ENCODE results near the gene HOXA11.

The HOXA11 gene

DNA sequence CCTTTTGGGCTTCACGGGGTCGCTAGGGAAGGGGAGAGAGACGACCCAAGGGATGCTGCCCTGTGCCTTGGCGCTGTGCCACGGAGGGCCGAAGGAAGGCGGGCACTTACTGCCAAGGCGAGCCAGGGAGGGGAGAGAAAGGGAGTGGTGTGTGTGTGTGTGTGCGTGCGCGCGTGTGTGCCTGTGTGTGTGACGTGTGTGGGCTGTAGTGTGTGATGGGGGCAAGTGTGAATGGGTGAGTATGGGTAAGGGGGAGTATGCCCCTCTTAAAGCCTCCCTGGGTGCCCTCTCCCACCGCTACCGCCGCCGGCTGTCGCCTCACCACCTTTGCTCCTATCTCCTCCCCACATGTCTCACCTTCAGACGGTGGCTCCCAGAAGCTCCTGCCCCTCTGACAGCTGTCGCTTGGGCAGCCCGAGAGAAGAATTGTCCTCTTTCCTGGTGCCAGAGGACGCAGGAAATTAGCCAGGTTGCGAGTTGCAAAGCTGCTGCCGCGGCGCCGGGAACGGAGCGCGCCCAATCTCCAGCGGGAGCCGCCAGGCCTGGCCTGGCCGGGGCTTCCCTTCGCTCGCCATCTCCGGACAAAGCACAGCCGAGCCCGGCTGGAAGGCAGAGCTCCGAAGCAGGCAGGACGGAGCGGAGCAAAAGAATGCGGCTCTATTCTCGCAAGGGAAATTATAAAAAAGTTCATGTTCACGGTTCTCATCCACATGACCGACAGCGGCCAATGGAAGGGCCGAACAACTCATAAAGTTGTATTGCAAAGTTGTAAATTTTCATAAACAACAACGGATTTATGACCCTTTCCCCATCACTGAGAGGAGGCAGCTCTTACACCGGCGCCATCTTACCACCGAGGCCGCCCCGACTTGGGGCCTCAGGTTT, 32.9 kb downstream of the HOXA11 start, which contains the start of gene HOXA3:
HOXA3 (minus strand) TSS at position 653 of the 885 bp plus-strand sequence. CDS start 41,943 bp downstream, outside the sequence.
- ATAC-seq (ENCODE audit: low read depth): no peak
- Mint-ChIP-seq H3K27ac (peak within 1 kb of the TSS; percentile 77), H3K9me3 (peaks cover 1% of the 10 kb centered on the region), H3K4me1 (peaks cover 28% of the 10 kb centered on the region), H3K27me3 (peaks cover 30% of the 10 kb centered on the region), H3K4me3 (peak within 1 kb of the TSS; percentile 77), H3K36me3 (no peaks in the 10 kb centered on the region)
- no peak for DNase-seq (ENCODE audit: low spot score in 2 of 2)

DNA sequence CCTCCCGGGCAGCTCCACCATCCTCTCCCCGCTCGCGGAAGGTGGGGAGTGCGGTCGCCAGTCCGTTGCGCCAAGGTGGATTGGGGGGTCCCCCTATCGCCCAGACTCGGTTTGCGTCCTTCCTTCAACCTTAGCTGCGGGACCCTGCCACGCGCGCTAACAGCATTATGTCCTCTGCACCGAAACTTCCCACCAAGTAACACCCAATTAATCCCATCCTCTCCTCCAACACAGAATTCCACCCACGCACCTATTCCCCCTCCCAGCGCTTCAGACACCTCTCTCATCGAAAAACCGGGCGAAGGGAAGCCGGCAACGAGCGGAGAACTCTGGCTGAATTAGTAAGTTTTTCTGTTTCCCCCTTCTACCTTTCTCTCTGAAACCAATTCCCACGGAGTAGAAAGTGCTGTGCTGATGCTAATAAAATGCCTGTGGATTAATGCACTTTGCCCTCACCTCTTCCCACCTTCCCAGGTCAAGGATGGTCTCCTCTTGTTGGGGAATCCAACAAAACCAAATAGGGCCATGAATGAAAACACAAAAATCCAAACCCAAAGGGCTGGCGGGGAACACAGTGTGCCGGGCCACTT, 33.6 kb downstream of the HOXA11 start:
- Mint-ChIP-seq H3K36me3 (no peaks in the 10 kb centered on the region), H3K27me3 (peaks cover 33% of the 10 kb centered on the region), H3K4me3 (peak overlapping the region; percentile 77), H3K9me3 (peaks cover 1% of the 10 kb centered on the region), H3K4me1 (peaks cover 31% of the 10 kb centered on the region), H3K27ac (peak overlapping the region; percentile 77)
- no peak for ATAC-seq (ENCODE audit: low read depth)
- no peak for DNase-seq (ENCODE audit: low spot score in 2 of 2)

DNA sequence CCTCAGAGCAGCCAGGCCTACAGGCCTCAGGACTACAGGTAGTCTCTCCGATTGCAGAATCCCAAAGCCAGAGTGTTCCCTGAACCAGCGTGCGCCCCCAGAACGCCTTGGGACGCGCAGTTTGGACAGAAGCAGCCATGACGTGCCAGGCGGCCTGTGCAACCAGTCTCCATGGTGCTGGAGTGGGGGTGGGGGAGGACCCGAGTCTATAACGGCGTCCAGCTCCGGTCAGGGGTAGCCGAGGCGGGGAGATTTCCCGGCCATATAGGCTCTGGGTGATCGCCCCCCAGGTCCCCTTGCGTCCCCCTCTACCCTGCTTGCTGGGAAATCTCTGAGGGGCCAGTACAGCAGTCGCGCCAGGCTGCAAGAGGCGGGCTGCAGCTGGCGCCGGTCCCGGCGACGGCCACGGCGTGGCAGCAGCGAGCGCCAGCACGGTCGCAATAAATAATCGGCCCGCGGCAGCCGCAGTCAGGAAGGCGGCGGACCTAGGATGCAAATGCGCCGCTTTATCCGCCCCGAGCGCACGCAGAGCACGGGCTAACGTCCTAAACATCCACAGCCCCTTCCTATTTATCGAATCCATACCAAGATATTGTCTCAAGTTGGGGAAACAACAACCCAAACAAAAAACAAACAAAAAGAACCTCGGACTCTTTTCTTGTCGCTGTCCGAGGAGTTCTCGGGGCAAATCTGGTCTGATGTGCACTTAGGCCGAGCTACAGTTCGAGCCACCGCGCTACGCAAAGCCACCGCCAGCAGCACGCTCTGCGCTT, 34.3 kb downstream of the HOXA11 start:
- peak; percentile 66 to 74 for DNase-seq (ENCODE audit: low spot score in 2 of 2)
- peaks cover 1% of the 10 kb centered on the region for H3K9me3 Mint-ChIP-seq
- H3K4me3 Mint-ChIP-seq: peak overlapping the region; percentile 77
- H3K27me3 Mint-ChIP-seq: peaks cover 36% of the 10 kb centered on the region
- ATAC-seq (ENCODE audit: low read depth): peak; percentile 83
- H3K27ac Mint-ChIP-seq: peak overlapping the region; percentile 77
- H3K36me3 Mint-ChIP-seq: no peaks in the 10 kb centered on the region
- peaks cover 31% of the 10 kb centered on the region for H3K4me1 Mint-ChIP-seq

DNA sequence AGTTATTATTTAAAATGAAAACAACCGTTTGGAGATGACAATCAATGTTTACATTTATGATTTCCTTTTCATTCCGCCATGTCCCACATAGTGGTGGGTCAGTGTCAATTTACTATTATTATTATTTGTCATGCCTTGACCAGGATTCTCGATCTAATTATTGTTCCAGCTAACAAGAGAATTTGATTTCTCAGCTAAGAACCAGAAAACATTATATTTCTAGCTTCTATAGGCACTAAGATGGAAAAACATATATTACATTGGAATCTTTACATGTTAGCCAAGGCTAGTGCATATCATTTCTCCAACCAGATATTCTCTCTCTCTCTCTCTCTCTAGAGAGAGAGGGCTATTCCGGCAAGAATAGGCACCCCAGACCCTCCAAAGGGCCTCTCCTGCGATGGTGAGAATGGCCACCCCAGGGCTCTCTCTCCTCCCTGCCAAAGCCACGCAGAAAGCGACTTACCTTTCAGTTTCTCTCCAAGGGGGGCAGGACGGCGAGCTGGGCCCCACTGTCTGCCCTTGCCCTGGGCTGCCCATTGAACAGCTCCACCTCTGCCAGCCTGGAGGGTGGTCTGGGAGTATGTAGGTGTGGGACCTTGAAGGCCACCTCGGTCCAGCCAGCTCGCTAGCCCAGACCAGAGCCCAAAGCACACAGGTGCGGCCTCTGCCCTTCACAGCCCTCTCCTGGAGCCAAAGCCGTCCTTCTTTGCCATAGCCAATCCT, 35.0 kb downstream of the HOXA11 start:
- ATAC-seq (ENCODE audit: low read depth): no peak
- H3K4me1 Mint-ChIP-seq: peaks cover 29% of the 10 kb centered on the region

DNA sequence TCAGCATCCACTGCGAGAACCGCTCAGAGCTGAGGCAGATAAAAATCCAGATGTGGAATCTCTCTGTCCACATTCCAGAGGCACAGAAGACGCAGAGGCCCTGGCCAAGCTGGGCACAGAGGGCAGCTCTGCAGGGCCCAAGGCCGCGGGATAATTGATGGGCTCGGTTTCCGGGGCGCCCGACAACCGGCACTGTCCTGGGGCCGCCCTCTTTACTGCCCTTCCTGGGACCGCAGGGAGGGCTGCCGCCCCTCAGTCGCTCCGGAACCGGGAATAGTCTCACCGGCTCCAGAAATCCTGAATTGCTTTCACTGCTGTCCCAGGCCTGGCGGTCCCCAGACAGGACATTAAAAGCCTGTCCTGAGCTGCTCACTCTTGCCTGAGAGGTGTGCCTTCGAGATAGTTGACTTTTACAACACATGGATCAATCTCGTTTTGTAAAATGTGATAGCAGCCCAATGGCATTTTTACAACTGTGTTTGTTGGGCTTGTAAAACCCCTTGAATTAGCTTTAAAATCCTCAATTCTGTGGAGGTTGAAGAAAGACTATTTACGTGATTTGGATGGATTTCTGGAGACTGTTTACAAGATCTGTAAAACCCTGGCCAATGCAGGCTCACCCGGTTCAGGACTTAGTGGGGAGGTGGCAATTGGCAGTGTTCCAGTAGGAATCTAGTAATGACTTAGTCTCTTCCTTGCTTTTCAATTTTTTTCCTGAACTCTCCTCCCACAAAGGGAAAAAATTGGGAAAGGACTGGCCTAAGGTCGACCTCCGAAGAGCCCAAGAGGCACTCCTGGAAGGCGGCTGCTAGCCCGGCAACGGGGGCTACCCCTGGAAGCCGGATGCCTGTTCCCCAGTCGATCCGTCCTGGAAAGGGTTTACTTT, 36.0 kb downstream of the HOXA11 start:
- Mint-ChIP-seq H3K9me3 (no peaks in the 10 kb centered on the region), H3K4me3 (no peak overlapping the region), H3K4me1 (peaks cover 27% of the 10 kb centered on the region), H3K27me3 (peaks cover 27% of the 10 kb centered on the region), H3K36me3 (no peaks in the 10 kb centered on the region), H3K27ac (no peak overlapping the region)
- ATAC-seq (ENCODE audit: low read depth) (no peak), DNase-seq (ENCODE audit: low spot score in 2 of 2) (no peak)

More for the DNA sequence above, 35.0 kb downstream of the HOXA11 start:
- DNase-seq (ENCODE audit: low spot score in 2 of 2): no peak
- H3K4me3 Mint-ChIP-seq: peak overlapping the region; percentile 77
- H3K9me3 Mint-ChIP-seq: no peaks in the 10 kb centered on the region
- peaks cover 34% of the 10 kb centered on the region for H3K27me3 Mint-ChIP-seq
- H3K36me3 Mint-ChIP-seq: no peaks in the 10 kb centered on the region
- no peak overlapping the region for H3K27ac Mint-ChIP-seq

DNA sequence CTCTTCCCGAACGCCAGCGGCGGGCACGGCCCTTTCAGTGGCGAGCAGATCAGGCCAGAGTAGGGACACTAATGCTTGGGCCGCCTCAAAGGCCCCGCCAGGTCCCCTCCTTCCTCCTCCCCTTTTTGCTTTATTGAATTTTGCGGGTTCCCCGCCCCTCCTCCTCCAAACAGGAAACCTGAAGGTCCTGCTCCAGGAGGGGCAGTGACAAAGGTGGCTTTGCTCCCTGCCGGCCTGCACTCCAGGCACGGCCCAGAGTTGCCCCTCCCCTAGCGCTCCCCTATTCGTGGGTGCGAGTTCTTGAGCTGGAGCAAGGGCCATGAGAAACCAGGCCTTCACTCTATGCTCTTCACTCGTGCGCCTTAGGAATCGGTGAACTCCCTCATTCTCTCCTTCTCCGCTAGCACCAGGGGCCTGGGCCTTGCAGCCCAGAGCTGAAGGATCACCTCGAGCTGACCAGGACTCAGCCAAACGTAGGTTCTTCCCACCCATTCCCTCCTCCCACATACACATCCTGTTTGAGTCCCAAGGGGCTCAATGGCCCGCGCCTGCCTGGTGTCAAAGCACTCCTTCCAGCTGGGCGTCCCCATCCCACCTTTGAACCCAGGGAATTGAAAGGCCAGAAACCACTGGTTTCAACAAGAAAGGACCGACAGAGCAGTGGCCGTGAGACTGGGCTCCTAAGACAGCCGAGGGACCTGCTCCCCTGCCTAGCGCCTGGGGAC, 36.8 kb downstream of the HOXA11 start:
- Mint-ChIP-seq H3K4me3 (peak overlapping the region; percentile 66), H3K9me3 (no peaks in the 10 kb centered on the region), H3K27me3 (peaks cover 19% of the 10 kb centered on the region), H3K4me1 (peaks cover 27% of the 10 kb centered on the region), H3K27ac (no peak overlapping the region), H3K36me3 (no peaks in the 10 kb centered on the region)
- DNase-seq (ENCODE audit: low spot score in 2 of 2) (peak in 1 of 2 donors; percentile 39), ATAC-seq (ENCODE audit: low read depth) (no peak)

DNA sequence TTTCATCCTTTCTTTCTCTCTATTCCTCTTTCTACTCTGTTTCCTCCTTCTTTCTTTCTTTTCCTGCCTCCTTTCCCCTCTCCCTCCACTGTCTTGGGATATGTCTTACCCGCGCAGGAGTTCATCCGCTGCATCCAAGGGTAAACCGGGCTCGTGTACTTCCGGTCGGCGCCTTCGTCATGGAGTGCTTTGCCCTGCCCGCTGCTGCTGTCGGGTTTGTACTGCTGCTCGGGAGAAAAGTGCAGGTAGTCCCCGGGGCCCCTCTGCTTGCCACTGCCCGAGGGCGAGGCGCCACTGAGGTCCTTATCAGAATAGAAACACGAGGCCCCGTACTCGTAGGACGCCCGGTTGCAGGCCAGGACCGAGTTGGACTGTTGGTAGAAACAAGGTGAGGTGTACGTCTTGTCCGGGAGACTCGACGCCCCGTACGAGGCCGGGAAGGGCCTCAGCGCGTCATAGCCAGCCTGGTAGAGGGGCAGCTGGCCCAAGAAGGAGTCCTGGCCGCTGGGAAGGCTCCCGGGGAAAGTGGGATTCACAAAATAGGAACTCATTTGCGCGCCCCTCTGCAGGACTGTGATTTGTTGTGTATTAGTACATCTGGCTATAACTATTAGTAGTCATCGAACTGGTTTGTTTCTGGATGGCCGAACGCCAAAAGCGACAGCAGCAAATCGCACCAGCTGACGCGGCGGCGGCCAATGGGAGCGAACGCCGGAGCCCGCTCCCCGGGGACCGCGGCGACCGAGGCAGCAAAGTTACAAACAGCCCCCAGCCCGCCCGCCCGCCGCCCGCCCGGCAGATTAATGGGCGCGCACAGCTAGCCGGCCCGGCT, 37.6 kb downstream of the HOXA11 start, which contains the start of gene HOXA6:
HOXA6 (minus strand) TSS at position 576 of the 832 bp plus-strand sequence; CDS start at position 551, 25 bp downstream.
- H3K9me3 Mint-ChIP-seq: no peaks in the 10 kb centered on the region
- no peak within 1 kb of the TSS for H3K27ac Mint-ChIP-seq
- peaks cover 21% of the 10 kb centered on the region for H3K27me3 Mint-ChIP-seq
- DNase-seq (ENCODE audit: low spot score in 2 of 2): peak in 1 of 2 donors; percentile 29
- H3K4me1 Mint-ChIP-seq: peaks cover 29% of the 10 kb centered on the region
- no peaks in the 10 kb centered on the region for H3K36me3 Mint-ChIP-seq
- H3K4me3 Mint-ChIP-seq: peak within 1 kb of the TSS; percentile 66
- ATAC-seq (ENCODE audit: low read depth): no peak

DNA sequence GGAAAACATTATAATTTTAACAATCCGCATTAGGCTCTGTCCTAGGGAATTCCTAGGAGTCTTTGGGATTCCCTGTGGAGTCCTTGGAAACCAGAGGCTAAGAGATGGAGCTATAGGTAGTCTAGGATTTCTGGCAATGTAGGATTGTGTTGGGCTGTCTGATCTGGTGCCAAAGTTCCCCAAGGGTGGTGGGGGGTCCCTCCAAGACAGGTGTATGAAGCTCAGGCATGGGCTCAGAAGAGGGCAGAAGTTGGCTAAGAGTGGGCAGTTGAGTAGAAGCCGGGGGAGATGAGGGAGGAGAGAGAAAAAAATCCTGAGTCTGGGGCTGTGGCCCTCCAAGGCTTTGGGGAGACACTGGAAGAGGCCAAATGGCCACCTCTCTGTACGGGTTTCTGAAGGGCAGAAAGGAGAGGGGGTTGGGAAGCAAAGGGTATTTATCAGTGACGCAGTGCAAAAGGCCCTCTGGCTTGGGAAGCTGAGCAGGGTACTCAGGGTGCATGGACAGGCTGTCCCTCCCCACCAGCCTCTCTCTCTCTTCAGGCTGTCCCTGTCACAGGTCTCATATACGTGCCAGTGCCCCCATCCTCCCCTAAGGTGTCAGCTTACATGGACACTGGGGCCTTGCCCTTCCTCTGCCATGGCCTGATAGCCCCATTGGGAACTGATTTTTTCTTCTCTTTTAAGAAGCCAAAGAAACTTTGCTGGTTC, 38.4 kb downstream of the HOXA11 start:
- DNase-seq (ENCODE audit: low spot score in 2 of 2) (no peak), ATAC-seq (ENCODE audit: low read depth) (no peak)
- Mint-ChIP-seq H3K27ac (no peak overlapping the region), H3K36me3 (no peaks in the 10 kb centered on the region), H3K27me3 (peaks cover 17% of the 10 kb centered on the region), H3K9me3 (no peaks in the 10 kb centered on the region), H3K4me1 (peaks cover 26% of the 10 kb centered on the region), H3K4me3 (no peak overlapping the region)

DNA sequence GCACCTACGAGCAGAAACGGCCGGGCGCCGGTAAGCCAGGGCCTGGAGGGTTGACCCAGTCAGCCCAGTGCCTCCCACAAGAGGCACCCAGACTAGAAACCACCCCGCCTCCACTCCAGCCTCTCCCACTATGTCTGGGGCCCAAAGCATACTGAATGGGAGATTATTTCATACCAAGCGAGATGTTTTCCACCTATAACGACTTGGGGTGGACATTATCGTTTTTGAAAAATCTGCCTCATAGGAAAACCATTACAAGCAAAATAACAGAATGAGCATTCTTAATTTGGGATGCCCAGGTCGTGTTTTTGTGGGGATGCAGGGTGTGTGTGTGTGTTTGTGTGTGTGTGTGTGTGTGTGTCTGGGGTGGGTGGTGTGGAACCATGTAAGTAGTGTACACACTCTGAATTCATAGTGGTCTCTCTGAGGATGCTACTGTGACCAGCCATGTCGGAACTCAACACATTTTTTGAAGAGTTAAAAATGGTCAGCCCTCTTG, 39.1 kb downstream of the HOXA11 start:
- no peak overlapping the region for H3K4me3 Mint-ChIP-seq
- ATAC-seq (ENCODE audit: low read depth) (no peak), DNase-seq (ENCODE audit: low spot score in 2 of 2) (no peak)
- H3K36me3 Mint-ChIP-seq: no peaks in the 10 kb centered on the region
- peaks cover 19% of the 10 kb centered on the region for H3K4me1 Mint-ChIP-seq
- peaks cover 16% of the 10 kb centered on the region for H3K27me3 Mint-ChIP-seq
- no peaks in the 10 kb centered on the region for H3K9me3 Mint-ChIP-seq
- no peak overlapping the region for H3K27ac Mint-ChIP-seq

DNA sequence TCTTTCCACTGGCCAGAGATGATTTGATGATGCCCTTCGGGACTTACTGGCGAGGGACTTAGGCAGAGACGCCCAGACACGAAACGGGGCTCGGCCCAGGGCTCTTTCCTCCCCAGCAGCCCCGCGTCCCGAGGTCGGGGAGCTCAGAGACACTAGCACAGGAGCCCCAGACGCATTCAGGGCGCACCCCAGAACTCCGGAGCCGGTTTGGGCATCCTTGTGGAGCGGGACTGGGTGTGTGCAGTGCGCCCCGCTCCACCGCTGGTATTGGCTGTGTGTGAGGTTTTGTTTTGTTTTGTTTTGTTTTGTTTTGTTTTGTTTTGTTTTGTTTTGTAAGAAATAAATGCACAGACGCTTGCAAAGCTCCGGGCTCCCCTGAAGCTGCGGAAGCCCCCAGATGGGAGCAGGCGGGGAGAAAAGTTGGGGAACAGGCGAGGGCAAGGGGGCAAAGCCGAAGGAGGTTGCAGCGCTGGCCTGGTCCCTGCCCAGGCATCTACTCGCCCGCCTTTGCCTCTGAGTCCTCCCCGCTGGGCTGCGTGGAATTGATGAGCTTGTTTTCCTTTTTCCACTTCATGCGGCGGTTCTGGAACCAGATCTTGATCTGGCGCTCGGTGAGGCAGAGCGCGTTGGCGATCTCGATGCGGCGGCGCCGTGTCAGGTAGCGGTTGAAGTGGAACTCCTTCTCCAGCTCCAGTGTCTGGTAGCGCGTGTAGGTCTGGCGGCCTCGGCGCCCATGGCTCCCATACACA, 39.7 kb downstream of the HOXA11 start:
- DNase-seq (ENCODE audit: low spot score in 2 of 2) (no peak), ATAC-seq (ENCODE audit: low read depth) (no peak)
- Mint-ChIP-seq H3K4me3 (no peak overlapping the region), H3K4me1 (peaks cover 15% of the 10 kb centered on the region), H3K9me3 (no peaks in the 10 kb centered on the region), H3K27me3 (peaks cover 16% of the 10 kb centered on the region), H3K36me3 (no peaks in the 10 kb centered on the region), H3K27ac (no peak overlapping the region)
